ENCODE results near the gene PALLD. TPM values are rescaled to one million over a fixed set of nuclear protein-coding genes. Genes with fewer than 3 reads are reported as not detected.

PALLD gene
- total RNA-seq, 1 donor from 2014 or later = 179 TPM

DNA sequence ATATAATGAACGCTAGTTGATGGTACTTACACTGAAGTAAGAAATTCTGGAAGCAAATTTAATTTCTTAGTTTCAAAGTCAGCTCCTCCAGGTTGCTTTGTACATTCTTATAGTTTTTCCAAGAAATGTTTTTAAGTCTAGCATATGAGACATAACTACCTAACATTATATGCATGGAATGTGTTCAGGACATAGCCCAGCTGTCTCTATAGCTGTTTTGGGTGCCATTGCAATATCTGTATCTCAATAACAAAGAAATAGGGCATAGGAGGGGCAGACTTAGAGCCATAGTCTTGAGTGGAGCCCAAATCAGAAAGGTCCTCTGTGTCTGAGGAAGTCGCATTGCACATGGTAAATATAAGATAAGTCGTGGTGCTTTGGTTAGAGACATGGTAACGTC, 369.8 kb downstream of the PALLD start:
- Histone ChIP-seq H3K27me3 (no peaks in the 10 kb centered on the region), H3K9me3 (no peaks in the 10 kb centered on the region), H3K4me1 (peaks cover 2% of the 10 kb centered on the region), H3K36me3 (no peaks in the 10 kb centered on the region), H3K4me3 (no peak overlapping the region), H3K27ac (no peak overlapping the region)
- TF ChIP-seq, protein P1, sequence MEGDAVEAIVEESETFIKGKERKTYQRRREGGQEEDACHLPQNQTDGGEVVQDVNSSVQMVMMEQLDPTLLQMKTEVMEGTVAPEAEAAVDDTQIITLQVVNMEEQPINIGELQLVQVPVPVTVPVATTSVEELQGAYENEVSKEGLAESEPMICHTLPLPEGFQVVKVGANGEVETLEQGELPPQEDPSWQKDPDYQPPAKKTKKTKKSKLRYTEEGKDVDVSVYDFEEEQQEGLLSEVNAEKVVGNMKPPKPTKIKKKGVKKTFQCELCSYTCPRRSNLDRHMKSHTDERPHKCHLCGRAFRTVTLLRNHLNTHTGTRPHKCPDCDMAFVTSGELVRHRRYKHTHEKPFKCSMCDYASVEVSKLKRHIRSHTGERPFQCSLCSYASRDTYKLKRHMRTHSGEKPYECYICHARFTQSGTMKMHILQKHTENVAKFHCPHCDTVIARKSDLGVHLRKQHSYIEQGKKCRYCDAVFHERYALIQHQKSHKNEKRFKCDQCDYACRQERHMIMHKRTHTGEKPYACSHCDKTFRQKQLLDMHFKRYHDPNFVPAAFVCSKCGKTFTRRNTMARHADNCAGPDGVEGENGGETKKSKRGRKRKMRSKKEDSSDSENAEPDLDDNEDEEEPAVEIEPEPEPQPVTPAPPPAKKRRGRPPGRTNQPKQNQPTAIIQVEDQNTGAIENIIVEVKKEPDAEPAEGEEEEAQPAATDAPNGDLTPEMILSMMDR (IDR thresholded peaks at IDR 0.05) = no peak
- no peak for ATAC-seq
- intact Hi-C loops (cut with DNase I) = no loop called here
- DNase-seq = no peak

DNA sequence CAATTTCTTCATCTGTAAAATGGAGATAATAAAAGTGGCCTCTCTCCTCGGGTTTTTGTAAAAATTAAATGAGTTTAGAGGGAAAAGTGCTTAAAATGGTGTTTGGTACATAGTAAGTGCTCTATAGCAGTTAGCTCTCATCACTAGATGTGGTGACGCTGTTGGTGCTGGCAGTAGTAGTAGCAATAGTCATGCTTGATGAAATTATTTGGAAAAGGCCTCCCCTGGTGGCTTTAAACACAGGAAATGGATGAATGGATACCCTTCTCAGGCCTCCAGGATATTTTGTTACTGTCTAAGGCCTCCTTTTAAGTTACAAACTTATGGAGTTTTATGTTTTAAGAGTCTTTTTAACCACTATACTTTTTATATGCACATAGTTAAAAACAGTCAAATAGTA, 370.3 kb downstream of the PALLD start:
- H3K4me1 ChIP-seq = peaks cover 4% of the 10 kb centered on the region
- no peak overlapping the region for H3K27ac ChIP-seq
- intact Hi-C loops (cut with DNase I) = no loop called here
- H3K36me3 ChIP-seq = no peaks in the 10 kb centered on the region
- TF ChIP-seq, protein P1 (IDR thresholded peaks at IDR 0.05) = no peak
- DNase-seq = no peak
- no peak for ATAC-seq
- H3K9me3 ChIP-seq = no peaks in the 10 kb centered on the region
- no peak overlapping the region for H3K4me3 ChIP-seq
- H3K27me3 ChIP-seq = no peaks in the 10 kb centered on the region

DNA sequence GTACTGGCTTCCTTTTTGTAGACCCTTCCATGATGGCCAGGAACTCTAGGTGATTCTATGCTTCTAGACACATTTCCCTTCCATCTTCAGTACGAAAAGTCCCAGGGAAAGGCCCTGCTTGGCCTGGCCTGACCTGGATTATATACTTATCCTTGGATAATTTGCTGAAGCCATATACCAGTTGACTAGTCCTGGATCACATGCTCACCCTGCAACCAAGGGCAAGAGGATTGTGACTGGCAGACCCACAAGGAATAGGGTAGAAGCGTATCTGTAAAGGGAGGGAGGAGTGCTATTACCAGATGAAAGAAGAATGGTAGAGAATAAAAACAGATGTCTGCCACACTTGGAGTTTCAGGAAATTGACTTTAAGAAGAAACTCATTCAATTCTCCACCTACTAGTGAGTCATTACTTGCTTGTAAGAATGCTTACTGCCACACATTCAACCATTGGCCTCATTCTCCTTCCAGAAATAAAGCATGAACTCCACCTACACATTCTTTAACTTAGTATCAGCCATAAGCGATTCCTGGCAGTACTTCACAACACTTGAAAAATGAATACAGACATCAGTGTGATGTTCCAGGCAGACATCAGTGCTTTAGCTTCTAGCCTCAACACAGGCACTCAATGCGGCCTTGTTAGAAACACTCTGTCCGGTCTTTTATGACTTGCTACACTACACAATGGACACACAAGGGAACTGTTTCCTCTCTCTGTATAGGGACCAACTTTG, 371.4 kb downstream of the PALLD start:
- H3K4me1 ChIP-seq = peaks cover 4% of the 10 kb centered on the region
- ATAC-seq (no peak), DNase-seq (no peak)
- TF ChIP-seq, protein P1 (IDR thresholded peaks at IDR 0.05) = no peak
- intact Hi-C loops (cut with DNase I) = no loop called here
- no peak overlapping the region for H3K27ac ChIP-seq
- H3K4me3 ChIP-seq = no peak overlapping the region
- H3K9me3 ChIP-seq = no peaks in the 10 kb centered on the region
- H3K36me3 ChIP-seq = no peaks in the 10 kb centered on the region
- H3K27me3 ChIP-seq = no peaks in the 10 kb centered on the region

DNA sequence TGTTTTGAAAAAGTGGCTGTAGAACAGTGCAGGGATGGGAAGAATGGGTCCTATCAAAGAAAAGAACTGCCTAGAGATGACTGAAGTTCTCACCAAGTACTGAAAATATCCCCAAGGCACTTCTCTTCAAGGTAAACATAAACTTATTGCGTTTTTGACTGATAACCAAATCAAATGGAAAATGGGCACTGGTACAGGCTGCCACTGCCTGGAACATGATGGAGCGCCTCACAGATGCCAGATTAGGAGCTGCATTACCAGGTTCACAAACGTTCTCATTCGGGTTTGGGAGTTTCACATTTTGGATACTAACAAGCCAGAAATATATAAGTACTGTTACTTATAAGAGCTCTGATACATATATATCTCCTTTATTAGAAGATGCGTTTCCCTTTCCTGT, 371.9 kb downstream of the PALLD start:
- TF ChIP-seq, protein P1 (IDR thresholded peaks at IDR 0.05) = no peak
- no peaks in the 10 kb centered on the region for H3K27me3 ChIP-seq

DNA sequence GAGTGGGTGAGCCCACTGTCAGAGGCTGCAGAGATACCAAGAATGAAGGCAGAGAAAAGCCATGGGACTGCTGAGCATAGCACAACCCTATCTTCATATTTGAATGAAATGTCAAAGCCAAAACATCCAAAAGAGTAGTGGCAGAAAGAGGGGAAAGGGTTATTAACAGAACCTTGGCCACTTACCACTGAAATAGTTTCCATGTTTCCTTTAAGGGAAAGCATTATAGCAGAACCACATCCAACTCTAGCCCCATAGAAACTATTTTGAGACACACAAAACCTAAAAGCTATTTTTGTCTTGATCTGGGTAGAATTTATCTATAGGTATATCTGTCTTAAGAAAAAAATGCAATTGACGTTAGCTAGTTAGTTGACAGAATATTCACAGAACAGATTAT, 373.2 kb downstream of the PALLD start:
- TF ChIP-seq, protein P1 (IDR thresholded peaks at IDR 0.05) = no peak
- intact Hi-C loops (cut with DNase I) = no loop called here
- no peaks in the 10 kb centered on the region for H3K9me3 ChIP-seq
- no peak for ATAC-seq
- no peaks in the 10 kb centered on the region for H3K36me3 ChIP-seq
- no peak overlapping the region for H3K27ac ChIP-seq
- H3K4me1 ChIP-seq = peaks cover 4% of the 10 kb centered on the region
- no peaks in the 10 kb centered on the region for H3K27me3 ChIP-seq
- no peak overlapping the region for H3K4me3 ChIP-seq
- no peak for DNase-seq

More for the DNA sequence above, 371.9 kb downstream of the PALLD start:
- Histone ChIP-seq H3K4me1 (peaks cover 4% of the 10 kb centered on the region), H3K9me3 (no peaks in the 10 kb centered on the region), H3K27ac (no peak overlapping the region), H3K36me3 (no peaks in the 10 kb centered on the region), H3K4me3 (no peak overlapping the region)
- ATAC-seq (no peak), DNase-seq (no peak)
- intact Hi-C loops (cut with DNase I) = no loop called here

All from upper lobe of right lung (tissue), 1 donor.